SK-N-SH (cell line): Measurements from ENCODE around the gene CHRNA5. TPM values are rescaled to one million over a fixed set of nuclear protein-coding genes. Genes with fewer than 3 reads are reported as not detected.

Experiments
- CTCF ChIA-PET: fragments of 300-600, 350-600 bp; formaldehyde crosslinking; extraction: SDS; loops from one replicate; lab custom pipeline; 2021; lab: Yijun Ruan, JAX
- POLR2A ChIA-PET: fragments of 350-600 bp; sonication (Branson Sonifier 250); formaldehyde crosslinking; extraction: SDS; loops from one replicate; lab custom pipeline; 2020; ENCODE audit warnings: antibody characterized with exemption, inconsistent platforms; lab: Yijun Ruan, JAX
- DNase-seq: peaks from one replicate; pipeline ENCODE4 v3.0.0; 2012
- H2AFZ ChIP-seq: fragments of 200-600 bp; sonication (generic); 2 replicates; pipeline ENCODE4 v1.8.1; 2016; ENCODE audit warnings: antibody characterized with exemption, mild to moderate bottlenecking, low read depth
- H3F3A ChIP-seq: fragments of 200-600 bp; sonication (generic); replicated peaks from 2 replicates; pipeline ENCODE3; 2016; ENCODE audit warnings: antibody characterized with exemption, mild to moderate bottlenecking; ENCODE audit not compliant: insufficient read depth
- H3K27ac ChIP-seq, 2 experiments: fragments of 200-500 bp in 1 of 2; fragments of 200-600 bp in 1 of 2; sonication (Bioruptor generic) in 1 of 2; sonication (generic), shearing (Covaris generic) in 1 of 2; 2 replicates each; pipeline versions ENCODE4 v1.5.1 to v1.6.1; 2014 to 2016; ENCODE audit warnings: low read depth in 2 of 2, inconsistent platforms in 1 of 2, low read length in 1 of 2, mild to moderate bottlenecking in 1 of 2, mixed read lengths in 1 of 2
- H3K27me3 ChIP-seq: fragments of 200-600 bp; sonication (generic), shearing (Covaris generic); 2 replicates; pipeline ENCODE4 v1.6.1; 2016; ENCODE audit warnings: mixed run types; ENCODE audit not compliant: insufficient read depth
- H3K36me3 ChIP-seq, 2 experiments: fragments of 200-500 bp in 1 of 2; fragments of 200-600 bp in 1 of 2; sonication (Bioruptor generic) in 1 of 2; sonication (generic) in 1 of 2; replicated peaks in 1 of 2; 2 replicates each; pipeline versions ENCODE3 to v1.5.1; 2014 to 2016; ENCODE audit warnings: low read length in 1 of 2, mild to moderate bottlenecking in 1 of 2; ENCODE audit not compliant: insufficient read depth in 2 of 2, control insufficient read depth in 1 of 2
- H3K4me1 ChIP-seq, 2 experiments: fragments of 200-500 bp in 1 of 2; fragments of 200-600 bp in 1 of 2; sonication (Bioruptor generic) in 1 of 2; sonication (generic), shearing (Covaris generic) in 1 of 2; 2 replicates each; pipeline versions ENCODE4 v1.5.1 to v1.6.1; 2014 to 2016; ENCODE audit warnings: low read depth in 1 of 2, low read length in 1 of 2, mixed run types in 1 of 2; ENCODE audit not compliant: insufficient read depth in 2 of 2, control insufficient read depth in 1 of 2
- H3K4me2 ChIP-seq: fragments of 200-600 bp; sonication (generic), shearing (Covaris generic); 2 replicates; pipeline ENCODE4 v1.6.1; 2017; ENCODE audit warnings: mixed run types
- H3K4me3 ChIP-seq, 2 experiments: fragments of 200-500 bp in 1 of 2; fragments of 200-600 bp in 1 of 2; sonication (Bioruptor generic) in 1 of 2; sonication (generic), shearing (Covaris generic) in 1 of 2; 2 replicates each; pipeline versions ENCODE4 v1.5.1 to v1.8.1; 2014 to 2016; ENCODE audit warnings: low read depth in 2 of 2, inconsistent platforms in 1 of 2, low read length in 1 of 2, mild to moderate bottlenecking in 1 of 2, mixed read lengths in 1 of 2, moderate library complexity in 1 of 2
- H3K79me2 ChIP-seq: fragments of 200-600 bp; sonication (generic); 2 replicates; pipeline ENCODE4 v1.8.1; 2017; ENCODE audit warnings: mild to moderate bottlenecking; ENCODE audit not compliant: insufficient read depth
- H3K9ac ChIP-seq: fragments of 200-600 bp; sonication (generic); 2 replicates; pipeline ENCODE4 v1.6.1; 2017; ENCODE audit warnings: mixed run types
- H3K9me2 ChIP-seq: fragments of 200-600 bp; sonication (generic); 2 replicates; pipeline ENCODE4 v1.6.1; 2017; ENCODE audit warnings: mixed run types
- H3K9me3 ChIP-seq: fragments of 200-600 bp; sonication (generic); 2 replicates; pipeline ENCODE4 v1.6.1; 2017; ENCODE audit warnings: mixed run types, mild to moderate bottlenecking, moderate library complexity
- H4K20me1 ChIP-seq: fragments of 200-600 bp; sonication (generic); 2 replicates; pipeline ENCODE4 v1.6.1; 2017; ENCODE audit warnings: mild to moderate bottlenecking, mixed run types; ENCODE audit not compliant: insufficient read depth
- CTCF ChIP-seq: fragments of 200-600 bp; sonication (generic); IDR thresholded peaks from 2 replicates; pipeline ENCODE4 v1.6.1; 2017; ENCODE audit warnings: antibody characterized with exemption, mild to moderate bottlenecking, moderate library complexity
- ELF1 ChIP-seq: IDR thresholded peaks from 2 replicates; pipeline ENCODE4 v1.4.0; 2012
- FOSL2 ChIP-seq: IDR thresholded peaks from 2 replicates; pipeline ENCODE4 v1.4.0; 2012; ENCODE audit warnings: low read depth, mild to moderate bottlenecking, moderate library complexity, borderline replicate concordance
- FOXJ3 ChIP-seq: sonication (generic); formaldehyde crosslinking; IDR thresholded peaks from 2 replicates; pipeline ENCODE4 v1.5.1; 2020; ENCODE audit warnings: mild to moderate bottlenecking, missing genetic modification reagents
- GATA2 ChIP-seq: sonication (generic); formaldehyde crosslinking; IDR thresholded peaks from 2 replicates; pipeline ENCODE4 v1.5.0; 2020; ENCODE audit warnings: mild to moderate bottlenecking, missing genetic modification reagents
- IRF3 ChIP-seq: fragments of 150-350 bp; IDR thresholded peaks from 2 replicates; pipeline ENCODE4 v1.6.1; 2016; ENCODE audit warnings: mild to moderate bottlenecking, low read depth, low read length
- MAX ChIP-seq: IDR thresholded peaks from 2 replicates; pipeline ENCODE4 v1.4.0; 2012; ENCODE audit warnings: low read depth
- MXI1 ChIP-seq: IDR thresholded peaks from 2 replicates; pipeline ENCODE4 v1.6.1; 2012; ENCODE audit warnings: mild to moderate bottlenecking, low read depth, low read length, improper control_type of control experiment
- NFIC ChIP-seq: IDR thresholded peaks from 2 replicates; pipeline ENCODE4 v1.4.0; 2012; ENCODE audit warnings: borderline replicate concordance
- NRF1 ChIP-seq: IDR thresholded peaks from 2 replicates; pipeline ENCODE4 v1.6.1; 2012; ENCODE audit warnings: low read depth, mild to moderate bottlenecking, low read length
- POLR2AphosphoS5 ChIP-seq: IDR thresholded peaks from 2 replicates; pipeline ENCODE4 v1.6.1; 2012; ENCODE audit warnings: low read depth, low read length
- RCOR1 ChIP-seq: fragments of 150-350 bp; IDR thresholded peaks from 2 replicates; pipeline ENCODE4 v1.6.1; 2017; ENCODE audit warnings: antibody characterized with exemption, low read length
- RFX5 ChIP-seq: IDR thresholded peaks from 2 replicates; pipeline ENCODE4 v1.6.1; 2012; ENCODE audit warnings: mild to moderate bottlenecking, improper control_type of control experiment, low read length
- TAF1 ChIP-seq: IDR thresholded peaks from 2 replicates; pipeline ENCODE4 v1.6.1; 2012; ENCODE audit warnings: low read depth, mild to moderate bottlenecking, low read length, moderate library complexity, borderline replicate concordance
- WGBS: methylation state at CpG from one replicate; pipeline ENCODE4 v1.1.6; 2017; ENCODE audit warnings: low lambda C conversion rate; 5-methylcytosine and 5-hydroxymethylcytosine counted together
- polyA plus RNA-seq, 3 experiments: library from polyadenylated mRNA; depleted of rRNA; stranded (reverse); fragments of >200 nt; gene quantifications; 2 replicates each; pipeline ENCODE4 v1.2.3, GENCODE V29; 2012

The CHRNA5 gene
- polyA plus RNA-seq, 1 of the 3 experiments (the other 2 are of a cell fraction), result 5.5 TPM

GRCh38 chr15:78542647-78543046 is 22.7 kb upstream of the CHRNA5 start:
- H3F3A ChIP-seq, result peaks cover 3% of the 10 kb centered on the region
- no peak overlapping the region for H3K4me3 ChIP-seq
- peaks cover 4 to 5% of the 10 kb centered on the region in 2 experiments; a peak in 2 of 4 replicates for H3K4me1 ChIP-seq
- H3K36me3 ChIP-seq, result peaks cover 42 to 56% of the 10 kb centered on the region in 2 experiments
- no peaks in the 10 kb centered on the region for H3K9me2 ChIP-seq
- peak overlapping the region in 1 of 2 experiments; percentile 3; a peak in 1 of 4 replicates for H3K27ac ChIP-seq
- TF ChIP-seq RCOR1 (no peak), POLR2AphosphoS5 (no peak), ELF1 (no peak), NRF1 (no peak)
- TF ChIP-seq, all 33 proteins: peak for 0
- ChIA-PET POLR2A (interaction anchor here (0.6 kb wide), 1 partner anchor 65 kb away, joined by 3 read pairs; no protein-coding TSS in a partner anchor), CTCF (interaction anchor here (1.2 kb wide), 1 partner anchor 26 kb away, joined by 3 read pairs; no protein-coding TSS in a partner anchor)
- DNase-seq, result no peak
- H3K4me2 ChIP-seq, result 0 out of 2 replicates have a peak overlapping the region, but pooled peaks have one; percentile 83
- WGBS, result 94% methylated on average over 3 of the region's 3 CpGs
- no peaks in the 10 kb centered on the region for H4K20me1 ChIP-seq
- H2AFZ ChIP-seq, result no peak overlapping the region
- H3K9me3 ChIP-seq, result no peaks in the 10 kb centered on the region
- peaks cover 37% of the 10 kb centered on the region for H3K79me2 ChIP-seq
- H3K27me3 ChIP-seq, result no peaks in the 10 kb centered on the region
- no peak overlapping the region for H3K9ac ChIP-seq

- H3K4me1 ChIP-seq, result no peaks in the 10 kb centered on the region
- no peak overlapping the region for H3K9ac ChIP-seq
- H3K36me3 ChIP-seq, result peaks cover 47 to 53% of the 10 kb centered on the region in 2 experiments
- POLR2A ChIA-PET, result interaction anchor here (2.0 kb wide), 1 partner anchor 9 kb away, joined by 4 read pairs; no protein-coding TSS in a partner anchor
- peaks cover 11% of the 10 kb centered on the region for H3F3A ChIP-seq
- no peaks in the 10 kb centered on the region for H3K27me3 ChIP-seq
- H3K79me2 ChIP-seq, result no peaks in the 10 kb centered on the region
- no peak overlapping the region for H2AFZ ChIP-seq
- no peaks in the 10 kb centered on the region for H3K9me3 ChIP-seq
- H3K4me2 ChIP-seq, result no peak overlapping the region
- H3K9me2 ChIP-seq, result no peaks in the 10 kb centered on the region
- no peak for TF ChIP-seq NFIC
- TF ChIP-seq FOSL2, result no peak
- TF ChIP-seq GATA2 (CRISPR knock-in tag), result no peak
- no peak for TF ChIP-seq MXI1
- TF ChIP-seq MAX, result no peak
- TF ChIP-seq, all 33 proteins: peak for 0
- Histone ChIP-seq H3K4me3 (no peak overlapping the region), H3K27ac (no peak overlapping the region), H4K20me1 (no peaks in the 10 kb centered on the region)
- no peak for DNase-seq
- WGBS, result 87% methylated on average over 6 of the region's 6 CpGs
- CTCF ChIA-PET, result interaction anchor here (0.8 to 1.3 kb wide), 3 partner anchors 10 to 66 kb away, joined by 3 to 7 read pairs (median 4); partner anchors contain the start of gene PSMA4
These were observed 15.1 kb upstream of the CHRNA5 start for GRCh38 chr15:78550194-78550593.

GRCh38 chr15:78550815-78551214 is 14.5 kb upstream of the CHRNA5 start:
- Histone ChIP-seq H3K9me2 (no peaks in the 10 kb centered on the region), H3F3A (peaks cover 11% of the 10 kb centered on the region), H3K4me3 (no peak overlapping the region), H4K20me1 (no peaks in the 10 kb centered on the region), H3K79me2 (no peaks in the 10 kb centered on the region), H3K36me3 (peaks cover 41 to 47% of the 10 kb centered on the region in 2 experiments), H3K4me1 (no peaks in the 10 kb centered on the region), H3K27ac (no peak overlapping the region), H3K27me3 (no peaks in the 10 kb centered on the region), H2AFZ (no peak overlapping the region), H3K9ac (no peak overlapping the region), H3K4me2 (no peak overlapping the region), H3K9me3 (no peaks in the 10 kb centered on the region)
- ChIA-PET POLR2A (interaction anchor here (2.0 kb wide), 1 partner anchor 10 kb away, joined by 4 read pairs; no protein-coding TSS in a partner anchor), CTCF (interaction anchor here (0.8 kb wide), 1 partner anchor 65 kb away, joined by 3 read pairs; no protein-coding TSS in a partner anchor)
- DNase-seq, result no peak
- WGBS, result 89% methylated on average over 3 of the region's 3 CpGs
- no peak for TF ChIP-seq IRF3
- TF ChIP-seq TAF1, result no peak
- TF ChIP-seq MXI1, result no peak
- no peak for TF ChIP-seq CTCF
- no peak for TF ChIP-seq RFX5
- no peak for TF ChIP-seq FOXJ3
